Sigmoid colon (tissue), 7 donors: Measurements from ENCODE around the gene TBC1D8. TPM values are rescaled to one million over a fixed set of nuclear protein-coding genes. Genes with fewer than 3 reads are reported as not detected.

Source experiments
- DNase-seq: peaks from one replicate; pipeline ENCODE4 v3.0.0-alpha.2; 2019
- H3K27ac ChIP-seq, 4 donors: fragments of 200-600 bp; sonication (generic); one replicate each; pipeline ENCODE4 v1.5.1; 2016 to 2019; ENCODE audit warnings: mild to moderate bottlenecking in 1 of 4
- H3K27me3 ChIP-seq, 3 donors: fragments of 200-600 bp; sonication (generic); one replicate each; pipeline ENCODE4 v1.5.1; 2019; ENCODE audit warnings: mild to moderate bottlenecking in 1 of 3
- H3K36me3 ChIP-seq, 4 donors: fragments of 200-600 bp; sonication (generic); one replicate each; pipeline ENCODE4 v1.5.1; 2016 to 2019
- H3K4me1 ChIP-seq, 4 donors: fragments of 200-600 bp; sonication (generic); one replicate each; pipeline ENCODE4 v1.5.1; 2017 to 2019
- H3K4me3 ChIP-seq, 4 donors: fragments of 200-600 bp; sonication (generic); one replicate each; pipeline ENCODE4 v1.5.1; 2017 to 2019; ENCODE audit warnings: mild to moderate bottlenecking in 2 of 4, moderate library complexity in 1 of 4
- H3K9me3 ChIP-seq, 4 donors: fragments of 200-600 bp in 3 of 4; sonication (generic) in 3 of 4; one replicate each; pipeline versions ENCODE4 v1.5.1 to v1.6.1; 2013 to 2019
- CTCF ChIP-seq, 4 experiments: fragments of 450-650 bp in 3 of 4; fragments of 200-600 bp in 1 of 4; IDR thresholded peaks; one replicate each; pipeline ENCODE4 v1.5.1; 2016 to 2019; ENCODE audit warnings: antibody characterized with exemption in 4 of 4, mild to moderate bottlenecking in 3 of 4, moderate library complexity in 2 of 4
- EP300 ChIP-seq, 4 donors: sonication (generic); formaldehyde crosslinking; IDR thresholded peaks; one replicate each; pipeline ENCODE4 v1.6.1; 2017; ENCODE audit warnings: antibody characterized with exemption in 4 of 4
- POLR2A ChIP-seq, 2 donors: fragments of 450-650 bp; IDR thresholded peaks; one replicate each; pipeline ENCODE4 v1.6.1; 2016; ENCODE audit warnings: antibody characterized with exemption in 2 of 2, mild to moderate bottlenecking in 2 of 2, moderate library complexity in 2 of 2
- POLR2AphosphoS5 ChIP-seq, 4 donors: sonication (generic); formaldehyde crosslinking; IDR thresholded peaks; one replicate each; pipeline ENCODE4 v1.6.1; 2017; ENCODE audit warnings: antibody characterized with exemption in 4 of 4
- WGBS, 2 donors: extraction: QIAGEN DNeasy Blood & Tissue Kit; methylation state at CpG; one replicate each; pipeline ENCODE4 v1.1.7; 2013; 5-methylcytosine and 5-hydroxymethylcytosine counted together
- intact Hi-C: fragments of 100-400 bp; cut with DNase I; formaldehyde crosslinking; loops from one replicate; pipeline ENCODE4 v1.15.1; 2023
- polyA plus RNA-seq, 3 donors: library from polyadenylated mRNA; stranded (reverse); fragments of 200-250 nt; gene quantifications; one replicate each; pipeline ENCODE4 v1.2.3, GENCODE V29; 2013
- total RNA-seq, 4 donors: library from RNA; depleted of rRNA; stranded (reverse); fragments of >200 nt; gene quantifications; one replicate each; pipeline ENCODE4 v1.1.0, GENCODE V29; 2016
- donor health status: healthy with polysubstance abuse.
- donor health status: Bipolar disorder and iron deficiency.
- donor health status: healthy.

The TBC1D8 gene
- total and polyA plus RNA-seq, 7 donors = 3.0 to 24.1 (median 15.7) TPM

DNA sequence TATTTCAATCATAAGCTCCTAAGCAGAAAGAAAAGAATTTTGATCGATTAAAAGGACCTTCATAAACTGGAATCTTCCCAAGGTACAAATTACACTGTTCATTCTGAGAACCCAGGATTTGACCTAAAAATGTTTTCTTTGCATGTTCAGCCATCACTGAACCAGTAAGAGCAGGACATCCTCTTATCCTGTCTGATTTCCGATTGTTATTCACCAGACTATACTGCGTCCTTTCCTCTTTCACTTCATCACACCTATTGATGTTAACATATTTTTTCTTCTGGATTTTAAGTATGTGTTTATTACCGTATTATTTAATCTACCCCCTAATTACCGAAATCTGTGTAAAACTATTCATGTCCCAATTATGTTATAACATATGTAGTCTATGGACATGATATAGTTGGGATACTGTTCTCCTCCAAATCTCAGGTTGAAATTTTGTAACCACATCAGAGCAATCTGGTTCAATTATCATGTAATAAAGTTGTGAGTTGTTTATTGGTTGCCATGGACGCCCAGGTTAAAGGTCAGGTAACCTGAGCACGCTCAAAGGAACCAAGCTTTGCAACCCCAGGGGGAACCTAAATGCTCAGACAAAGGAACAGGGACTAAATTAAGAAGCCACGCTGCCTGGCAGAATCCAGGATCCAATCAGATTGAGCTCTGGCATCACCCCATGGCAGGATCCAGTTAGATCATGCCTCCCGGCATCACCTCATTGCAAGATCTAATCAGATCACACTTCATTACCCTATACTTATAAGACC lies 11.6 kb upstream of the TBC1D8 start:
- Histone ChIP-seq H3K27me3 (no peaks in the 10 kb centered on the region), H3K36me3 (no peaks in the 10 kb centered on the region), H3K4me3 (no peak overlapping the region), H3K4me1 (peaks cover 0 to 6% (median 3%) of the 10 kb centered on the region in 4 donors), H3K27ac (no peak overlapping the region), H3K9me3 (no peaks in the 10 kb centered on the region)
- WGBS, 2 donors = 23 to 65% methylated on average over 9 of the region's 9 CpGs
- TF ChIP-seq CTCF (IDR thresholded peaks at IDR 0.05) (no peak), POLR2A (IDR thresholded peaks at IDR 0.05) (no peak), EP300 (IDR thresholded peaks at IDR 0.05) (no peak), POLR2AphosphoS5 (IDR thresholded peaks at IDR 0.05) (no peak)
- DNase-seq = no peak
- intact Hi-C loops = no loop called here

- Histone ChIP-seq H3K27me3 (no peaks in the 10 kb centered on the region), H3K4me3 (no peak overlapping the region), H3K27ac (no peak overlapping the region), H3K4me1 (peaks cover 0 to 6% (median 3%) of the 10 kb centered on the region in 4 donors), H3K36me3 (no peaks in the 10 kb centered on the region), H3K9me3 (no peaks in the 10 kb centered on the region)
- intact Hi-C loops = no loop called here
- 93% methylated on average over 3 of the region's 3 CpGs for WGBS, 2 donors
- TF ChIP-seq EP300 (IDR thresholded peaks at IDR 0.05) (no peak), POLR2AphosphoS5 (IDR thresholded peaks at IDR 0.05) (no peak), POLR2A (IDR thresholded peaks at IDR 0.05) (no peak), CTCF (IDR thresholded peaks at IDR 0.05) (no peak)
- no peak for DNase-seq
Measured at GRCh38 chr2:101161658-101162057, 10.5 kb upstream of the TBC1D8 start.

DNA sequence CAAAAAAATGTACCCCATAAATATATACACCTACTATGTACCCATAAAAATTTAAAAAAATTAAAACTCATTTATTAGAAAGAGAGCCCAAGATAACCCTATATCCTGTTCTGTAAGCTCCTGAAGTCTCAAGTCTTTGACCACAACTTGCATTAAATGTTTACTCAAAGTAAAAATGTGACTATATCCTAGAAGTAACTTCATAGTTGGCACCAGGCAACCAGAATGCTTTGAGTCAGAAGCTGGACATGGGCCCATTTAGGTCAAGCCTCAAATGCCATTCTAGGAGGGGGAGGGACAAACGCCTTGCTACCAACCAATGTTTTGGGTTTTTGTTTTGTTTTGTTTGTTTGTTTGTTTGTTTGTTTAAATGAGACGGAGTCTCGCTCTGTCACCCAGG lies 9.3 kb upstream of the TBC1D8 start:
- no peak for DNase-seq
- no peak overlapping the region for H3K27ac ChIP-seq

DNA sequence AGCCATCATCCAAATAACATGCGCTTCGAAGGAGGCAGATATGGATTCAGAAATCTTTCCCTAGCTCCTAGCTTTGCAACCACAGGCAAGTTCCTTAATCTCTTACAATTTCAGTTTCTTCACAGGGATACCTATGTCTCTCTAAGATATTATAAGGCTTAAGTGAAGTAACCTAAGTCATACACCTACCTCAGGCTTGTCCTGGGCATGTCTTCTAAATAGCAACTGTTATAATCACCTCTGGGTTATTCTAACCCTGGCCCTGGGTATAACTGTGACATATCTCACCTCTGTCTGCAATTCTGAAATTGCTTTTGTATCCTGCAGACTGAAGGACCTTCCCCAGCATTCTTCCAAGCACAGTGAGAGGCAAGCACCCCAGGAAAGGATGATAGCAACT lies 8.3 kb upstream of the TBC1D8 start:
- intact Hi-C loops = no loop called here
- no peak overlapping the region for H3K4me3 ChIP-seq
- no peaks in the 10 kb centered on the region for H3K36me3 ChIP-seq
- DNase-seq = no peak
- H3K9me3 ChIP-seq = no peaks in the 10 kb centered on the region
- peaks cover 0 to 6% (median 3%) of the 10 kb centered on the region in 4 donors for H3K4me1 ChIP-seq
- H3K27ac ChIP-seq = no peak overlapping the region
- 96 to 98% methylated on average over 2 of the region's 2 CpGs for WGBS, 2 donors
- H3K27me3 ChIP-seq = no peaks in the 10 kb centered on the region
- no peak for TF ChIP-seq EP300 (IDR thresholded peaks at IDR 0.05)
- TF ChIP-seq CTCF (IDR thresholded peaks at IDR 0.05) = no peak
- TF ChIP-seq POLR2A (IDR thresholded peaks at IDR 0.05) = no peak
- no peak for TF ChIP-seq POLR2AphosphoS5 (IDR thresholded peaks at IDR 0.05)

More for the DNA sequence above, 9.3 kb upstream of the TBC1D8 start:
- TF ChIP-seq POLR2AphosphoS5 (IDR thresholded peaks at IDR 0.05) (no peak), EP300 (IDR thresholded peaks at IDR 0.05) (no peak), POLR2A (IDR thresholded peaks at IDR 0.05) (no peak), CTCF (IDR thresholded peaks at IDR 0.05) (no peak)
- intact Hi-C loops = no loop called here
- WGBS, 2 donors = 93% methylated on average over 3 of the region's 3 CpGs
- H3K9me3 ChIP-seq = no peaks in the 10 kb centered on the region
- no peak overlapping the region for H3K4me3 ChIP-seq
- no peaks in the 10 kb centered on the region for H3K27me3 ChIP-seq
- no peaks in the 10 kb centered on the region for H3K36me3 ChIP-seq
- H3K4me1 ChIP-seq = peaks cover 0 to 6% (median 3%) of the 10 kb centered on the region in 4 donors
